Measurements from ENCODE around the gene PLEKHA6.
A peak's percentile ranks its signal among the peaks of the same experiment; 100 is the strongest.

The PLEKHA6 gene

DNA sequence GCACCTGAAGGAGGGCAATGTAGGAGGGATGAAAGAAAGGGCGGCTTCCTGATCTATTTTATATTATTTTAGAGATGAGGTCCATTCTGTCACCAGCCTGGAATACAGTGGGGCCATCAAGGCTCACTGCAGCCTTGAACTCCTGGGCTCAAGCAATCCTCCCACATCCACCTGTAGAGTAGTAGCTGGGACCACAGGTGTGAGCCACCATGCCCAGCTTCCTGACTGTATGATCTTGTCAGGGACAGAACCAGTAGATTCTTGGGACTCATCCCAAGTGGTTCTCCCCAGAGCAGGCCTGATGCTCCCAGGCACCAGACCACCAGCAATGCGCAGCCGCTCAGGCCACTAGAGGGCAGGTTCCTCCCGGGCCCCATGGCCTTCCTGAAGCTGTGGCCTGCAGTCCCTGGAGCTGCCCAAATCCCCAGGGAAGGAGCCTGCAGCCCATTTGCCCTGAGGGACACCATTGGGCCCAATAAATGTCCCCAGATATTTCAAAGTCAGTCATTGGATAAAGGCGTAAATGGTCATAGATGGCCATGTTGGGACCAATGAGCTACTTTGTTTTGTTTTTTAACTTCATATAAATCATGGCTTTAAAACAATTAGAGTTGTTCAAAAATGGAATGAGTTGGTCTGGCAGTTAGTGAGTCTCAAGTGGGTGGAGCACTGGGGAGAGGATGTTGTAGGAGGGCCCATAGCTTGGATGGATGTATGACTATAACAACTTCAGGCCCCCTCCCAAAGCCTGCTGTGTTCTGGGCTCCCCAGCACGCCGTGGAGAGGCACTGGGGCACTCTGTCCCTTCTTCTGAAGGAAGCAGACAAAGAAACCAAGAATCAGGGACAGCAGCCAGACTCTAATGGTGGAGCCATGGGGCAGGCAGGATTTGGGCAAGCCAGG, 101.3 kb downstream of the PLEKHA6 start:
- peak; percentile 96 for ATAC-seq
- TF ChIP-seq, protein P1, sequence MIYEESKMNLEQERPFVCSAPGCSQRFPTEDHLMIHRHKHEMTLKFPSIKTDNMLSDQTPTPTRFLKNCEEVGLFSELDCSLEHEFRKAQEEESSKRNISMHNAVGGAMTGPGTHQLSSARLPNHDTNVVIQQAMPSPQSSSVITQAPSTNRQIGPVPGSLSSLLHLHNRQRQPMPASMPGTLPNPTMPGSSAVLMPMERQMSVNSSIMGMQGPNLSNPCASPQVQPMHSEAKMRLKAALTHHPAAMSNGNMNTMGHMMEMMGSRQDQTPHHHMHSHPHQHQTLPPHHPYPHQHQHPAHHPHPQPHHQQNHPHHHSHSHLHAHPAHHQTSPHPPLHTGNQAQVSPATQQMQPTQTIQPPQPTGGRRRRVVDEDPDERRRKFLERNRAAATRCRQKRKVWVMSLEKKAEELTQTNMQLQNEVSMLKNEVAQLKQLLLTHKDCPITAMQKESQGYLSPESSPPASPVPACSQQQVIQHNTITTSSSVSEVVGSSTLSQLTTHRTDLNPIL (CRISPR knock-in tag; IDR thresholded peaks at IDR 0.05; ENCODE audit: low read depth) = no peak
- 0 out of 2 replicates have a peak, but pooled peaks have one; percentile 9 for TF ChIP-seq GLIS3 (CRISPR knock-in tag; IDR thresholded peaks at IDR 0.05)

DNA sequence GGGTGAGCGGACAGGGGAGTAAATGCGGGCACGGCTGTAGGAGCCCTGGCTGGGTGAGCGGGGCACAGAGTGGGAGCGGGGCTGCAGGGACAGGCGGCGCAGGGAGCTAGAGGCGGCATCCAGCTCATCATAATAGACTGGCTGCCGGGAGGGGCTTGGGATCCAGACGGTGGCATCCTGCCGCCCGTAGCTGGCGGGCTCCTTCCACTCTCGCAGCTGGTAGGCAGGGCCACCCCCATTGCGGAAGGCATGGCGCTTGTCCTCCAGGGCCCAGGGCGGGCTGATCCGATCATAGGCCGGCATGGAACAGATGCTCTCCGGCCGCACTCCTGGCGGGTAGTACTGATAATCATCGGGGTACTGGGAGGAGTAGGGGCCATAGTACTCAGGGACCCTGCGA, 102.3 kb downstream of the PLEKHA6 start:
- no peak for ATAC-seq
- TF ChIP-seq, protein P2, sequence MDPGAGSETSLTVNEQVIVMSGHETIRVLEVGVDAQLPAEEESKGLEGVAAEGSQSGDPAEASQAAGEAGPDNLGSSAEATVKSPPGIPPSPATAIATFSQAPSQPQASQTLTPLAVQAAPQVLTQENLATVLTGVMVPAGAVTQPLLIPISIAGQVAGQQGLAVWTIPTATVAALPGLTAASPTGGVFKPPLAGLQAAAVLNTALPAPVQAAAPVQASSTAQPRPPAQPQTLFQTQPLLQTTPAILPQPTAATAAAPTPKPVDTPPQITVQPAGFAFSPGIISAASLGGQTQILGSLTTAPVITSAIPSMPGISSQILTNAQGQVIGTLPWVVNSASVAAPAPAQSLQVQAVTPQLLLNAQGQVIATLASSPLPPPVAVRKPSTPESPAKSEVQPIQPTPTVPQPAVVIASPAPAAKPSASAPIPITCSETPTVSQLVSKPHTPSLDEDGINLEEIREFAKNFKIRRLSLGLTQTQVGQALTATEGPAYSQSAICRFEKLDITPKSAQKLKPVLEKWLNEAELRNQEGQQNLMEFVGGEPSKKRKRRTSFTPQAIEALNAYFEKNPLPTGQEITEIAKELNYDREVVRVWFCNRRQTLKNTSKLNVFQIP (CRISPR knock-in tag; IDR thresholded peaks at IDR 0.05; ENCODE audit: borderline replicate concordance, low read depth) = no peak
- TF ChIP-seq, protein P1 (CRISPR knock-in tag; IDR thresholded peaks at IDR 0.05; ENCODE audit: low read depth) = no peak
- TF ChIP-seq SNAI2 (CRISPR knock-in tag; IDR thresholded peaks at IDR 0.05) = no peak
- TF ChIP-seq, protein P3, sequence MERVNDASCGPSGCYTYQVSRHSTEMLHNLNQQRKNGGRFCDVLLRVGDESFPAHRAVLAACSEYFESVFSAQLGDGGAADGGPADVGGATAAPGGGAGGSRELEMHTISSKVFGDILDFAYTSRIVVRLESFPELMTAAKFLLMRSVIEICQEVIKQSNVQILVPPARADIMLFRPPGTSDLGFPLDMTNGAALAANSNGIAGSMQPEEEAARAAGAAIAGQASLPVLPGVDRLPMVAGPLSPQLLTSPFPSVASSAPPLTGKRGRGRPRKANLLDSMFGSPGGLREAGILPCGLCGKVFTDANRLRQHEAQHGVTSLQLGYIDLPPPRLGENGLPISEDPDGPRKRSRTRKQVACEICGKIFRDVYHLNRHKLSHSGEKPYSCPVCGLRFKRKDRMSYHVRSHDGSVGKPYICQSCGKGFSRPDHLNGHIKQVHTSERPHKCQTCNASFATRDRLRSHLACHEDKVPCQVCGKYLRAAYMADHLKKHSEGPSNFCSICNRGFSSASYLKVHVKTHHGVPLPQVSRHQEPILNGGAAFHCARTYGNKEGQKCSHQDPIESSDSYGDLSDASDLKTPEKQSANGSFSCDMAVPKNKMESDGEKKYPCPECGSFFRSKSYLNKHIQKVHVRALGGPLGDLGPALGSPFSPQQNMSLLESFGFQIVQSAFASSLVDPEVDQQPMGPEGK (CRISPR knock-in tag; IDR thresholded peaks at IDR 0.05; ENCODE audit: borderline replicate concordance) = no peak
- TF ChIP-seq ZFP30 (CRISPR knock-in tag; IDR thresholded peaks at IDR 0.05) = no peak
- no peak for TF ChIP-seq ARNTL (CRISPR knock-in tag; IDR thresholded peaks at IDR 0.05; ENCODE audit: borderline replicate concordance, low read depth)
- TF ChIP-seq, protein P4, sequence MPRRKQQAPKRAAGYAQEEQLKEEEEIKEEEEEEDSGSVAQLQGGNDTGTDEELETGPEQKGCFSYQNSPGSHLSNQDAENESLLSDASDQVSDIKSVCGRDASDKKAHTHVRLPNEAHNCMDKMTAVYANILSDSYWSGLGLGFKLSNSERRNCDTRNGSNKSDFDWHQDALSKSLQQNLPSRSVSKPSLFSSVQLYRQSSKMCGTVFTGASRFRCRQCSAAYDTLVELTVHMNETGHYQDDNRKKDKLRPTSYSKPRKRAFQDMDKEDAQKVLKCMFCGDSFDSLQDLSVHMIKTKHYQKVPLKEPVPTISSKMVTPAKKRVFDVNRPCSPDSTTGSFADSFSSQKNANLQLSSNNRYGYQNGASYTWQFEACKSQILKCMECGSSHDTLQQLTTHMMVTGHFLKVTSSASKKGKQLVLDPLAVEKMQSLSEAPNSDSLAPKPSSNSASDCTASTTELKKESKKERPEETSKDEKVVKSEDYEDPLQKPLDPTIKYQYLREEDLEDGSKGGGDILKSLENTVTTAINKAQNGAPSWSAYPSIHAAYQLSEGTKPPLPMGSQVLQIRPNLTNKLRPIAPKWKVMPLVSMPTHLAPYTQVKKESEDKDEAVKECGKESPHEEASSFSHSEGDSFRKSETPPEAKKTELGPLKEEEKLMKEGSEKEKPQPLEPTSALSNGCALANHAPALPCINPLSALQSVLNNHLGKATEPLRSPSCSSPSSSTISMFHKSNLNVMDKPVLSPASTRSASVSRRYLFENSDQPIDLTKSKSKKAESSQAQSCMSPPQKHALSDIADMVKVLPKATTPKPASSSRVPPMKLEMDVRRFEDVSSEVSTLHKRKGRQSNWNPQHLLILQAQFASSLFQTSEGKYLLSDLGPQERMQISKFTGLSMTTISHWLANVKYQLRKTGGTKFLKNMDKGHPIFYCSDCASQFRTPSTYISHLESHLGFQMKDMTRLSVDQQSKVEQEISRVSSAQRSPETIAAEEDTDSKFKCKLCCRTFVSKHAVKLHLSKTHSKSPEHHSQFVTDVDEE (CRISPR knock-in tag; IDR thresholded peaks at IDR 0.05) = no peak
- TF ChIP-seq ISL1 (CRISPR knock-in tag; IDR thresholded peaks at IDR 0.05) = no peak
- TF ChIP-seq ZC3H10 (CRISPR knock-in tag; IDR thresholded peaks at IDR 0.05) = no peak

DNA sequence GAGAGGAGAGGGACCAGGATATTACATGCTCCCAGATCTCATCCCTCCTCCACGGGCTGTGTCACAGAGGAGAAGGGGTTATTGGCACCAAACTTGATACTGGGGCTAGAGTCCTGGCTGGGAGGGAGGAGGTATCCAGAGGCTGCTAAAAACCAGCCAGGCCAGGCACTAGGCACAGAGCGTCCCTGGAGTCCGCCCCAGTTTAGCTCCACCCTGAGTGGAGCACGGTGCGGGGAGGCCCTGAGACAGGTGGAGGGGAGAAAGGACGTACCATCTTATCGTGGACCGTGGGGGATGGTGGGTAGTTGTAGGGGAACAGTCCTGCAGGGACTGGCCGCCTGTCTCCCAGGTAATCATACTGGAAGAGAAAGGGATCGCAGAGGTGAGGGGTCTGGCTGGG, 103.2 kb downstream of the PLEKHA6 start:
- ATAC-seq = no peak
- TF ChIP-seq ZC3H10 (CRISPR knock-in tag; IDR thresholded peaks at IDR 0.05) = no peak

DNA sequence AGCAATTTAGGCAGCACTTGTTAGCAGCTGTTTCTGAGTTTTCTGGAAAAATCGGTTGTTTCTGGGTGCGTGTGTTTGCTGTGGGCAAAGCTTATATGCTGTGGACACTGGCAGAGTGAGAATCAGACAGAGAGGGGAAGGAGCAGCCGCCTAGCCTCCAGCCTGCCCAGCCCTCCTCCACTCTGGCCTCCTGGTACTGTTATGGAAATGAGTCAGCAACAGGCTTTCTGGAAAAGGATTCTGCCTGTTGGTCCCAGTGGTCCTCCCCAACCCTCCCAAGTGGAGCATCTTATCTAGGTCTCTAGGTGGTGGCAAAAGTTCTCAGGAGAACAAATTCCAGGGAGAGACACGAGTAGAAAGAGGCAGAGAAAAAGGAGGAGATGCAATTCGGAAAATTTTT, 103.8 kb downstream of the PLEKHA6 start:
- ATAC-seq = no peak
- TF ChIP-seq, protein P2 (CRISPR knock-in tag; IDR thresholded peaks at IDR 0.05; ENCODE audit: borderline replicate concordance, low read depth) = no peak
- TF ChIP-seq OSR1 (CRISPR knock-in tag; IDR thresholded peaks at IDR 0.05) (no peak), BACH2 (CRISPR knock-in tag; IDR thresholded peaks at IDR 0.05; ENCODE audit: borderline replicate concordance) (no peak), CSDC2 (CRISPR knock-in tag; IDR thresholded peaks at IDR 0.05) (no peak), GLIS3 (CRISPR knock-in tag; IDR thresholded peaks at IDR 0.05) (no peak), RARB (CRISPR knock-in tag; IDR thresholded peaks at IDR 0.05) (no peak), TOX (CRISPR knock-in tag; IDR thresholded peaks at IDR 0.05; ENCODE audit: borderline replicate concordance) (no peak), SNAI2 (CRISPR knock-in tag; IDR thresholded peaks at IDR 0.05) (no peak), PPARA (CRISPR knock-in tag; IDR thresholded peaks at IDR 0.05; ENCODE audit: borderline replicate concordance) (no peak), ZFP30 (CRISPR knock-in tag; IDR thresholded peaks at IDR 0.05) (no peak)
- TF ChIP-seq, protein P5, sequence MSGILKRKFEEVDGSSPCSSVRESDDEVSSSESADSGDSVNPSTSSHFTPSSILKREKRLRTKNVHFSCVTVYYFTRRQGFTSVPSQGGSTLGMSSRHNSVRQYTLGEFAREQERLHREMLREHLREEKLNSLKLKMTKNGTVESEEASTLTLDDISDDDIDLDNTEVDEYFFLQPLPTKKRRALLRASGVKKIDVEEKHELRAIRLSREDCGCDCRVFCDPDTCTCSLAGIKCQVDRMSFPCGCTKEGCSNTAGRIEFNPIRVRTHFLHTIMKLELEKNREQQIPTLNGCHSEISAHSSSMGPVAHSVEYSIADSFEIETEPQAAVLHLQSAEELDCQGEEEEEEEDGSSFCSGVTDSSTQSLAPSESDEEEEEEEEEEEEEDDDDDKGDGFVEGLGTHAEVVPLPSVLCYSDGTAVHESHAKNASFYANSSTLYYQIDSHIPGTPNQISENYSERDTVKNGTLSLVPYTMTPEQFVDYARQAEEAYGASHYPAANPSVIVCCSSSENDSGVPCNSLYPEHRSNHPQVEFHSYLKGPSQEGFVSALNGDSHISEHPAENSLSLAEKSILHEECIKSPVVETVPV (CRISPR knock-in tag; IDR thresholded peaks at IDR 0.05) = no peak
- TF ChIP-seq, protein P1 (CRISPR knock-in tag; IDR thresholded peaks at IDR 0.05; ENCODE audit: low read depth) = no peak
- TF ChIP-seq, protein P3 (CRISPR knock-in tag; IDR thresholded peaks at IDR 0.05; ENCODE audit: borderline replicate concordance) = no peak
